Measurements from ENCODE around the gene COL4A4. TPM values are rescaled to one million over a fixed set of nuclear protein-coding genes. Genes with fewer than 3 reads are reported as not detected.

COL4A4 gene
- total and polyA plus RNA-seq, 10 donors = 2.0 to 8.4 (median 5.4) TPM

DNA sequence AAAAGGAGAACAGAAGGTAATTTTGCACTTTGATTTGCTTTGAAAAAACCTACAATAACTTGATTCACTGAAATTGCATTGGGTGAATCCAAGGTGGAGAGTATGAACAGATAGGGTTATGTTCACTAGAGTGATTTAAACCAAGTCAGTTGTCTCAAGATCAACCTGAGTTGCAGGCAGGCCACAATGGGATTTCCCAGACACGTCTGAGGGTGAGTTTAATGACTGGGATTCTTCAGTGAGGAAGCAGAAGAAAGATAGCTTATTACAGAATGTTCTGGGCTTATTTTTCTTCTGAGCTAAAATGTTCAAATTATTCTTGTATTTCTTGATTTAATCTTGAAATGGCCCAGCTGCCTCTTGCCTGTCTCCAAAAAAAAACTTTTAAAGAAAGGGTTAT lies 20.1 kb downstream of the COL4A4 start:
- Histone ChIP-seq H3K4me1 (no peaks in the 10 kb centered on the region), H3K27ac (no peak overlapping the region), H3K27me3 (replicated peaks in 1 of 7) (no peaks in the 10 kb centered on the region), H3K4me3 (no peak overlapping the region), H3K36me3 (no peaks in the 10 kb centered on the region), H3K9me3 (peaks cover 0 to 10% (median 6%) of the 10 kb centered on the region in 8 donors)
- 30 to 59% (median 49%) methylated on average over 1 of the region's 1 CpG for WGBS, 5 donors
- TF ChIP-seq POLR2AphosphoS5 (IDR thresholded peaks at IDR 0.05) (no peak), POLR2A (IDR thresholded peaks at IDR 0.05) (no peak)
- TF ChIP-seq, protein P1, sequence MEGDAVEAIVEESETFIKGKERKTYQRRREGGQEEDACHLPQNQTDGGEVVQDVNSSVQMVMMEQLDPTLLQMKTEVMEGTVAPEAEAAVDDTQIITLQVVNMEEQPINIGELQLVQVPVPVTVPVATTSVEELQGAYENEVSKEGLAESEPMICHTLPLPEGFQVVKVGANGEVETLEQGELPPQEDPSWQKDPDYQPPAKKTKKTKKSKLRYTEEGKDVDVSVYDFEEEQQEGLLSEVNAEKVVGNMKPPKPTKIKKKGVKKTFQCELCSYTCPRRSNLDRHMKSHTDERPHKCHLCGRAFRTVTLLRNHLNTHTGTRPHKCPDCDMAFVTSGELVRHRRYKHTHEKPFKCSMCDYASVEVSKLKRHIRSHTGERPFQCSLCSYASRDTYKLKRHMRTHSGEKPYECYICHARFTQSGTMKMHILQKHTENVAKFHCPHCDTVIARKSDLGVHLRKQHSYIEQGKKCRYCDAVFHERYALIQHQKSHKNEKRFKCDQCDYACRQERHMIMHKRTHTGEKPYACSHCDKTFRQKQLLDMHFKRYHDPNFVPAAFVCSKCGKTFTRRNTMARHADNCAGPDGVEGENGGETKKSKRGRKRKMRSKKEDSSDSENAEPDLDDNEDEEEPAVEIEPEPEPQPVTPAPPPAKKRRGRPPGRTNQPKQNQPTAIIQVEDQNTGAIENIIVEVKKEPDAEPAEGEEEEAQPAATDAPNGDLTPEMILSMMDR (IDR thresholded peaks at IDR 0.05 in 8 of 11, conservative IDR thresholded peaks at IDR 0.05 in 3 of 11) = no peak
- intact Hi-C loops (cut with DNase I; ENCODE audit: low total_unique reads) = no loop called here
- DNase-seq = no peak

DNA sequence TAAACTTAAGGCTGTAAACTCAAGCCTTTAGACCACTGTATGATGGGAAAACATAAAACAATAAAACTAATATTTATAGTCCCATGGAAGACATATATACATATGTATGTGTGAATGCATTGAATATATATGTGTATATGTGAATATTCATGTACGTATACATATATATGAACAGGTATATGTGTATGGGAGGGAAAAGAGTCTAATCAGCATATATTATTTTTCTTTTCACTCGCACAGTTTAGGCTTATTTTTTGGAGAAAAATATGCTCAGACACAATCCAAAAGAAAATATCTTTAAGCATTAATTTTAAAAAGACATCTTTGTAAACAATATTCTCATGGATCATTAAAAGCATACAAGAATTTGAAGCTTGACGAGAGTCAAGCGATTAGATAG lies 22.7 kb downstream of the COL4A4 start:
- intact Hi-C loops (cut with DNase I; ENCODE audit: low total_unique reads) = no loop called here
- no peaks in the 10 kb centered on the region for H3K9me3 ChIP-seq
- DNase-seq = no peak
- H3K4me3 ChIP-seq = no peak overlapping the region
- no peaks in the 10 kb centered on the region for H3K36me3 ChIP-seq
- H3K27ac ChIP-seq = no peak overlapping the region
- H3K27me3 ChIP-seq (replicated peaks in 1 of 7) = no peaks in the 10 kb centered on the region
- WGBS, 5 donors = 91 to 95% (median 93%) methylated on average over 4 of the region's 4 CpGs
- TF ChIP-seq POLR2A (IDR thresholded peaks at IDR 0.05) = no peak
- TF ChIP-seq, protein P1 (IDR thresholded peaks at IDR 0.05 in 8 of 11, conservative IDR thresholded peaks at IDR 0.05 in 3 of 11) = no peak
- TF ChIP-seq POLR2AphosphoS5 (IDR thresholded peaks at IDR 0.05) = no peak
- no peaks in the 10 kb centered on the region for H3K4me1 ChIP-seq

DNA sequence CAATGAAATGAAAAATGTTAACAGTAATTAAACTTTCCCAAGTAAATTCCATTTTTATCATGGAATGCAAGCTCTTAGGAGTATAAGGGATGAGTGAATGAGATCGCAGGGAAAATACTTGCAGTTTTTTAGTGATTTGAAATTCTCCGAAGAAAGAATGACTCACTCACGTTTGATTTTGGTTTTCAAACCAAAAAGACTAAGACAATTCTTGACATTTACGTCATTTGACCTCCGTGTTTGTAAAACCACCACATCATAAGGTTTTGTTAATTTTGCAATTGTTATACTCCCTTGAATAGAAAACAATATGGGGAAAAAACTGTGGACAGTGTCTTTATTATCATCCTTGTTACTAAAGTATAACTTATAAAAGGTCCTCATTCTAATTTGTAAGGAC lies 29.4 kb downstream of the COL4A4 start:
- WGBS, 5 donors = 84 to 93% (median 90%) methylated on average over 5 of the region's 5 CpGs
- no peaks in the 10 kb centered on the region for H3K36me3 ChIP-seq
- DNase-seq = no peak
- no peaks in the 10 kb centered on the region for H3K9me3 ChIP-seq
- H3K27me3 ChIP-seq (replicated peaks in 1 of 7) = no peaks in the 10 kb centered on the region
- intact Hi-C loops (cut with DNase I; ENCODE audit: low total_unique reads) = no loop called here
- H3K4me3 ChIP-seq = no peak overlapping the region
- H3K27ac ChIP-seq = no peak overlapping the region
- H3K4me1 ChIP-seq = no peaks in the 10 kb centered on the region
- TF ChIP-seq POLR2A (IDR thresholded peaks at IDR 0.05) (no peak), POLR2AphosphoS5 (IDR thresholded peaks at IDR 0.05) (no peak)
- TF ChIP-seq, protein P1 (IDR thresholded peaks at IDR 0.05 in 8 of 11, conservative IDR thresholded peaks at IDR 0.05 in 3 of 11) = no peak

DNA sequence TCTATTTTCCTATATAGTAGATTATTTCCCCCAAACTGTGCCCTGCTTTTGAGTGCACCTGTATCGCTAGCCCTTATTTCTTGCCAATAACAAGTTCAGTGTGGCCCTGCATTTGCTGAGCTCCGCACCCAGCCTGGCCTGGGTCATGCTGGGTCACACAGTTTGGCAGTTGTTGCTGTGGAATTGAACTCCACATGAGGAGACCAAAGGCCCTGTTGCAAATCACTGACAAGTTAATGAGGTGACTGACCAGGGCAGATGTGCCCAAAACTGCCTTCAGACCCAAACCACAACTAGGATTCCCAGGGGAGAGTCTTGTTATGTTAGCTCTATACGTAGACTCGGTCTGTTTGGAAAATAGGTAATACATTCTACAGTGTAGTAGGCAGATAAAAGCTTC lies 31.0 kb downstream of the COL4A4 start:
- no peak for DNase-seq
- intact Hi-C loops (cut with DNase I; ENCODE audit: low total_unique reads) = no loop called here
- H3K27ac ChIP-seq = no peak overlapping the region
- no peaks in the 10 kb centered on the region for H3K9me3 ChIP-seq
- TF ChIP-seq, protein P1 (IDR thresholded peaks at IDR 0.05 in 8 of 11, conservative IDR thresholded peaks at IDR 0.05 in 3 of 11) = no peak
- TF ChIP-seq POLR2AphosphoS5 (IDR thresholded peaks at IDR 0.05) = no peak
- TF ChIP-seq POLR2A (IDR thresholded peaks at IDR 0.05) = no peak
- H3K4me1 ChIP-seq = no peaks in the 10 kb centered on the region
- WGBS, 5 donors = 40 to 87% (median 83%) methylated on average over 4 of the region's 4 CpGs
- peaks cover 0 to 6% (median 0%) of the 10 kb centered on the region in 7 donors for H3K27me3 ChIP-seq (replicated peaks in 1 of 7)
- no peak overlapping the region for H3K4me3 ChIP-seq
- no peaks in the 10 kb centered on the region for H3K36me3 ChIP-seq

Measured in spleen (tissue), 11 donors.